ENCODE measurements around the gene SPATA31D4. TPM values are rescaled to one million over a fixed set of nuclear protein-coding genes. Genes with fewer than 3 reads are reported as not detected.

Gene SPATA31D4
- total RNA-seq, 1 donor: not detected

Other genes with a start within 250 kb of the SPATA31D4 start
- 27.2 TPM for gene TLE1, start 238.9 kb upstream of the SPATA31D4 start, total RNA-seq
- gene SPATA31D3, start 15.1 kb downstream of the SPATA31D4 start, total RNA-seq: not detected
- gene SPATA31D1, start 60.3 kb downstream of the SPATA31D4 start, total RNA-seq: not detected